ENCODE results near the gene FBXW8.
A peak's percentile ranks its signal among the peaks of the same experiment; 100 is the strongest.

The FBXW8 gene

DNA sequence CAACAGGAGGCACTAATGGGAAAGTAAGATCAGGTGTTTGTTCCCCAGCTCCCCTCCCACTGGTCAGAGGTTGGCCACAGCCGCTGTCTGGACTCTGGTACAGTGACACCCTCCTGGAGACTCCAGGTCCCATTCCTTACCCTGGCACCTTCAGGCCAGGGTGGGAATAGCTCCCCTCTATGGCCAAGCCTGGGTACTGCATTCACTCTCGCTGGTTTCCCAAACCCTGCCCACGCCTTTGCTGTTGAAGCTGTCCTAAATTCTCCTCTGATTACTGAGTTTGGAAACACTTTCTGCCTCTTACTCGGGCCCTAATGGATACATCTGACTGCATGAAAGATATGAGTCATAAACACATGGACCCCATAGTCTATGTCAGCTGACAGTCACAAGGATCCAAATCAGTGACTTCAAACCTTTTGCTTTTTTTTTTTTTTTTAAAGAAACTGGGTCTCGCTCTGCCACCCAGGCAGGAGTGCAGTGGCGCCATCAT lies 47.4 kb upstream of the FBXW8 start:
- H3K4me2 ChIP-seq (ENCODE audit: low read length): peak overlapping the region; percentile 87
- H3K9me3 ChIP-seq (ENCODE audit: control insufficient read depth, insufficient read depth, low read length): no peaks in the 10 kb centered on the region
- H3K27ac ChIP-seq (ENCODE audit: low read depth, low read length): peak overlapping the region; percentile 98
- H3K79me2 ChIP-seq (ENCODE audit: control insufficient read depth, low read length): peaks cover 63% of the 10 kb centered on the region
- TF ChIP-seq EZH2phosphoT487 (IDR thresholded peaks at IDR 0.05; ENCODE audit: borderline replicate concordance, low read length): no peak
- TF ChIP-seq CTCF (IDR thresholded peaks at IDR 0.05; ENCODE audit: low read depth, low read length, poor library complexity, severe bottlenecking): peak; percentile 100
- H3K27me3 ChIP-seq (ENCODE audit: control insufficient read depth, low read length): no peaks in the 10 kb centered on the region
- peaks cover 86% of the 10 kb centered on the region for H3K4me1 ChIP-seq (ENCODE audit: control insufficient read depth, low read length)
- H4K20me1 ChIP-seq (ENCODE audit: control insufficient read depth, insufficient read depth, low read depth, low read length): no peaks in the 10 kb centered on the region
- peaks cover 68% of the 10 kb centered on the region for H3K36me3 ChIP-seq (ENCODE audit: control insufficient read depth, low read length)
- peaks cover 49% of the 10 kb centered on the region for H3F3A ChIP-seq (ENCODE audit: control insufficient read depth, insufficient read depth)
- H3K9me2 ChIP-seq (replicated peaks; ENCODE audit: control insufficient read depth, low read length): no peaks in the 10 kb centered on the region
- H3K4me3 ChIP-seq (ENCODE audit: low read length): peak overlapping the region; percentile 79

GRCh38 chr12:116864371-116865160 lies 46.2 kb upstream of the FBXW8 start:
- H3K4me1 ChIP-seq (ENCODE audit: control insufficient read depth, low read length): peaks cover 77% of the 10 kb centered on the region
- H3F3A ChIP-seq (ENCODE audit: control insufficient read depth, insufficient read depth): peaks cover 38% of the 10 kb centered on the region
- H3K9me2 ChIP-seq (replicated peaks; ENCODE audit: control insufficient read depth, low read length): no peaks in the 10 kb centered on the region
- H3K4me3 ChIP-seq (ENCODE audit: low read length): no peak overlapping the region
- H3K79me2 ChIP-seq (ENCODE audit: control insufficient read depth, low read length): peaks cover 74% of the 10 kb centered on the region
- peak overlapping the region; percentile 98 for H3K27ac ChIP-seq (ENCODE audit: low read depth, low read length)
- TF ChIP-seq EZH2phosphoT487 (IDR thresholded peaks at IDR 0.05; ENCODE audit: borderline replicate concordance, low read length): no peak
- no peak for TF ChIP-seq CTCF (IDR thresholded peaks at IDR 0.05; ENCODE audit: low read depth, low read length, poor library complexity, severe bottlenecking)
- no peaks in the 10 kb centered on the region for H3K9me3 ChIP-seq (ENCODE audit: control insufficient read depth, insufficient read depth, low read length)
- peak overlapping the region; percentile 87 for H3K4me2 ChIP-seq (ENCODE audit: low read length)
- no peaks in the 10 kb centered on the region for H3K27me3 ChIP-seq (ENCODE audit: control insufficient read depth, low read length)
- H4K20me1 ChIP-seq (ENCODE audit: control insufficient read depth, insufficient read depth, low read depth, low read length): no peaks in the 10 kb centered on the region
- peaks cover 73% of the 10 kb centered on the region for H3K36me3 ChIP-seq (ENCODE audit: control insufficient read depth, low read length)

DNA sequence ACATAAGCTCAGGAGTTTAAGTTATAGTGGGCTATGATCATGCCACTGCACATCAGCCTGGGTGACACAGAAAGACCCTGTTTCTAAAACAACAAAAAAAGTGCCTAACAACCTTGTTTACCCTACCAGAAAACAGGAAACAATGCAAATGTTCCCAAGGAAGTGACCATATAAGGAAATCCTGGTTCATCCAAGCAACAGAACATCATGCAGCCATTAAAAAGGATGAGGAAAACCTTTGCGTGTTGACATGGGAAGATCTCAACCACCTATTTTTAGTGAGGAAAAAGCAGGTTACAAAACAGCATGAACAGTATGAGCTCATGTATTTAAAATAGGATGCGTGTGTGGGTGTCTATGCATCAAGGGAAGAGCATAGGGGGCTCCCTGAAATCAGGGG lies 43.2 kb upstream of the FBXW8 start:
- Histone ChIP-seq H3K4me2 (ENCODE audit: low read length) (no peak overlapping the region), H3K4me1 (ENCODE audit: control insufficient read depth, low read length) (peaks cover 53% of the 10 kb centered on the region), H3K79me2 (ENCODE audit: control insufficient read depth, low read length) (peaks cover 80% of the 10 kb centered on the region), H3K9me3 (ENCODE audit: control insufficient read depth, insufficient read depth, low read length) (no peaks in the 10 kb centered on the region), H3K9me2 (replicated peaks; ENCODE audit: control insufficient read depth, low read length) (no peaks in the 10 kb centered on the region), H3K36me3 (ENCODE audit: control insufficient read depth, low read length) (peaks cover 75% of the 10 kb centered on the region), H3K27me3 (ENCODE audit: control insufficient read depth, low read length) (no peaks in the 10 kb centered on the region), H3K27ac (ENCODE audit: low read depth, low read length) (no peak overlapping the region), H4K20me1 (ENCODE audit: control insufficient read depth, insufficient read depth, low read depth, low read length) (no peaks in the 10 kb centered on the region), H3K4me3 (ENCODE audit: low read length) (no peak overlapping the region), H3F3A (ENCODE audit: control insufficient read depth, insufficient read depth) (peaks cover 10% of the 10 kb centered on the region)
- TF ChIP-seq EZH2phosphoT487 (IDR thresholded peaks at IDR 0.05; ENCODE audit: borderline replicate concordance, low read length) (no peak), CTCF (IDR thresholded peaks at IDR 0.05; ENCODE audit: low read depth, low read length, poor library complexity, severe bottlenecking) (no peak)
